ENCODE data around the gene ZCCHC14. TPM values are rescaled to one million over a fixed set of nuclear protein-coding genes. Genes with fewer than 3 reads are reported as not detected.
A peak's percentile ranks its signal among the peaks of the same experiment; 100 is the strongest.

ZCCHC14 gene
- total and polyA plus RNA-seq, 2 of the 13 experiments (the other 11 are each of a cell fraction or from before 2014, with no cell fraction given) = 12.4 to 12.5 TPM

DNA sequence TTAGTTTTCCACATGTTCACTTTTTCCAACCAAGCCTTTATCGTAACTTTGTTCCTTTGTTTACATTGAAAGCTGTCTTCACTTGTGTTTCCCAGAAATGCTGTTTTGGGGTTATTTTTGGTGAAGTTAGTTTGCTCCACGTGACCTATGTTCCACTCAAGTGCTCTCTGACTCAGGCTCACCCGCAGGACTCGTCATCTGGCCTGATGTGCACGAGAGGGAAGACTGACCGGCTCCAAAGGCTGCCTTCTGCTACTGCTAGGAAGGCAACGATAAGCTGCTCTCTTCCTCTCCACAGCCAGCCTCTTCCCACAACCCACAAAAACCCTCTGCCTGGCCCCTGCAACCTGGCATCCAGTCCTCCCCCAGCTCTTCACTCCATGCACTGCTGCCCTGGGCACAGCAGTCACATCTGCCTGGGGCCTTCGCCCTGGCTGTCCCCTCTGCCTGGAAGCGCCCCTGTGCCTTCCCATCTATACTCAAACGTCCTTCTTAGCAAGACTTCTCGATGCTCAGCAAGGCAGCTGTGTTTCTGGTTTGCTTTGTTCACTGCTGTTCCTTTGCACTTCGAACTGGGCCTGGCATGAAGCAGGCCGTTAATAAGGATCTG is 28.0 kb downstream of the ZCCHC14 start (continued):
- TF ChIP-seq, protein P1, sequence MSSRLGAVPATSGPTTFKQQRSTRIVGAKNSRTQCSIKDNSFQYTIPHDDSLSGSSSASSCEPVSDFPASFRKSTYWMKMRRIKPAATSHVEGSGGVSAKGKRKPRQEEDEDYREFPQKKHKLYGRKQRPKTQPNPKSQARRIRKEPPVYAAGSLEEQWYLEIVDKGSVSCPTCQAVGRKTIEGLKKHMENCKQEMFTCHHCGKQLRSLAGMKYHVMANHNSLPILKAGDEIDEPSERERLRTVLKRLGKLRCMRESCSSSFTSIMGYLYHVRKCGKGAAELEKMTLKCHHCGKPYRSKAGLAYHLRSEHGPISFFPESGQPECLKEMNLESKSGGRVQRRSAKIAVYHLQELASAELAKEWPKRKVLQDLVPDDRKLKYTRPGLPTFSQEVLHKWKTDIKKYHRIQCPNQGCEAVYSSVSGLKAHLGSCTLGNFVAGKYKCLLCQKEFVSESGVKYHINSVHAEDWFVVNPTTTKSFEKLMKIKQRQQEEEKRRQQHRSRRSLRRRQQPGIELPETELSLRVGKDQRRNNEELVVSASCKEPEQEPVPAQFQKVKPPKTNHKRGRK (CRISPR knock-in tag; IDR thresholded peaks at IDR 0.05) = no peak
- TF ChIP-seq CBX2 (IDR thresholded peaks at IDR 0.05; ENCODE audit: low read depth, low read length) (no peak), CBX2 (CRISPR knock-in tag; IDR thresholded peaks at IDR 0.05; ENCODE audit: low read depth) (no peak), ZNF30 (CRISPR knock-in tag; IDR thresholded peaks at IDR 0.05) (no peak), KMT2B (CRISPR knock-in tag; IDR thresholded peaks at IDR 0.05) (no peak), CCDC6 (CRISPR knock-in tag; IDR thresholded peaks at IDR 0.05) (no peak), ZNF264 (CRISPR knock-in tag; IDR thresholded peaks at IDR 0.05) (no peak), ZNF281 (CRISPR knock-in tag; IDR thresholded peaks at IDR 0.05; ENCODE audit: borderline replicate concordance) (no peak), NFE2L2 (IDR thresholded peaks at IDR 0.05; ENCODE audit: low read length) (no peak), ZNF317 (CRISPR knock-in tag; IDR thresholded peaks at IDR 0.05) (no peak), CENPT (CRISPR knock-in tag; IDR thresholded peaks at IDR 0.05; ENCODE audit: low read depth) (no peak), PHF8 (CRISPR knock-in tag; IDR thresholded peaks at IDR 0.05) (0 out of 2 replicates have a peak, but pooled peaks have one; percentile 20), BHLHE40 (IDR thresholded peaks at IDR 0.05; ENCODE audit: low read length) (peak; percentile 56; the same call in 1 of the 2 replicates), TMF1 (CRISPR knock-in tag; IDR thresholded peaks at IDR 0.05; ENCODE audit: low read depth) (no peak), ZNF780A (CRISPR knock-in tag; IDR thresholded peaks at IDR 0.05) (no peak), ATF3 (CRISPR knock-in tag; IDR thresholded peaks at IDR 0.05) (no peak), TEAD2 (CRISPR knock-in tag; IDR thresholded peaks at IDR 0.05) (no peak), ATRX (CRISPR knock-in tag; IDR thresholded peaks at IDR 0.05; ENCODE audit: borderline replicate concordance) (no peak), ZNF350 (CRISPR knock-in tag; IDR thresholded peaks at IDR 0.05; ENCODE audit: borderline replicate concordance, low read depth) (no peak; the same call in 1 of the 2 replicates), SIN3B (IDR thresholded peaks at IDR 0.05; ENCODE audit: low read length) (no peak)
- TF ChIP-seq, protein P2, sequence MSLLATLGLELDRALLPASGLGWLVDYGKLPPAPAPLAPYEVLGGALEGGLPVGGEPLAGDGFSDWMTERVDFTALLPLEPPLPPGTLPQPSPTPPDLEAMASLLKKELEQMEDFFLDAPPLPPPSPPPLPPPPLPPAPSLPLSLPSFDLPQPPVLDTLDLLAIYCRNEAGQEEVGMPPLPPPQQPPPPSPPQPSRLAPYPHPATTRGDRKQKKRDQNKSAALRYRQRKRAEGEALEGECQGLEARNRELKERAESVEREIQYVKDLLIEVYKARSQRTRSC (CRISPR knock-in tag; IDR thresholded peaks at IDR 0.05; ENCODE audit: low read depth) = no peak
- TF ChIP-seq, protein P3, sequence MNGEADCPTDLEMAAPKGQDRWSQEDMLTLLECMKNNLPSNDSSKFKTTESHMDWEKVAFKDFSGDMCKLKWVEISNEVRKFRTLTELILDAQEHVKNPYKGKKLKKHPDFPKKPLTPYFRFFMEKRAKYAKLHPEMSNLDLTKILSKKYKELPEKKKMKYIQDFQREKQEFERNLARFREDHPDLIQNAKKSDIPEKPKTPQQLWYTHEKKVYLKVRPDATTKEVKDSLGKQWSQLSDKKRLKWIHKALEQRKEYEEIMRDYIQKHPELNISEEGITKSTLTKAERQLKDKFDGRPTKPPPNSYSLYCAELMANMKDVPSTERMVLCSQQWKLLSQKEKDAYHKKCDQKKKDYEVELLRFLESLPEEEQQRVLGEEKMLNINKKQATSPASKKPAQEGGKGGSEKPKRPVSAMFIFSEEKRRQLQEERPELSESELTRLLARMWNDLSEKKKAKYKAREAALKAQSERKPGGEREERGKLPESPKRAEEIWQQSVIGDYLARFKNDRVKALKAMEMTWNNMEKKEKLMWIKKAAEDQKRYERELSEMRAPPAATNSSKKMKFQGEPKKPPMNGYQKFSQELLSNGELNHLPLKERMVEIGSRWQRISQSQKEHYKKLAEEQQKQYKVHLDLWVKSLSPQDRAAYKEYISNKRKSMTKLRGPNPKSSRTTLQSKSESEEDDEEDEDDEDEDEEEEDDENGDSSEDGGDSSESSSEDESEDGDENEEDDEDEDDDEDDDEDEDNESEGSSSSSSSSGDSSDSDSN (CRISPR knock-in tag; IDR thresholded peaks at IDR 0.05) = no peak; the same call in 1 of the 2 replicates
- TF ChIP-seq, protein P4, sequence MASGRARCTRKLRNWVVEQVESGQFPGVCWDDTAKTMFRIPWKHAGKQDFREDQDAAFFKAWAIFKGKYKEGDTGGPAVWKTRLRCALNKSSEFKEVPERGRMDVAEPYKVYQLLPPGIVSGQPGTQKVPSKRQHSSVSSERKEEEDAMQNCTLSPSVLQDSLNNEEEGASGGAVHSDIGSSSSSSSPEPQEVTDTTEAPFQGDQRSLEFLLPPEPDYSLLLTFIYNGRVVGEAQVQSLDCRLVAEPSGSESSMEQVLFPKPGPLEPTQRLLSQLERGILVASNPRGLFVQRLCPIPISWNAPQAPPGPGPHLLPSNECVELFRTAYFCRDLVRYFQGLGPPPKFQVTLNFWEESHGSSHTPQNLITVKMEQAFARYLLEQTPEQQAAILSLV (CRISPR knock-in tag; IDR thresholded peaks at IDR 0.05; ENCODE audit: borderline replicate concordance) = no peak

Data from HepG2 (cell line).